Neural progenitor cell (in vitro differentiated cells): ENCODE data around the gene SFPQ.
"Not testable (repeated sequence)": the region's sequence is repeated elsewhere in the genome, so short reads cannot be mapped to it uniquely, and the experiment has no call there.

Experiments
- EZH2 ChIP-seq: fragments of 200-600 bp; sonication (generic); IDR thresholded peaks from 2 replicates; pipeline ENCODE4 v1.6.1; 2017; ENCODE audit warnings: antibody characterized with exemption, mild to moderate bottlenecking, moderate library complexity
- EZH2phosphoT487 ChIP-seq: fragments of 200-600 bp; sonication (generic); IDR thresholded peaks from 2 replicates; pipeline ENCODE4 v1.6.1; 2017; ENCODE audit warnings: antibody characterized with exemption
- TF ChIP-seq, protein P1 (sequence below): fragments of 200-600 bp; sonication (generic); IDR thresholded peaks from 2 replicates; pipeline ENCODE4 v1.5.1; 2017; ENCODE audit warnings: antibody characterized with exemption, mild to moderate bottlenecking

DNA sequence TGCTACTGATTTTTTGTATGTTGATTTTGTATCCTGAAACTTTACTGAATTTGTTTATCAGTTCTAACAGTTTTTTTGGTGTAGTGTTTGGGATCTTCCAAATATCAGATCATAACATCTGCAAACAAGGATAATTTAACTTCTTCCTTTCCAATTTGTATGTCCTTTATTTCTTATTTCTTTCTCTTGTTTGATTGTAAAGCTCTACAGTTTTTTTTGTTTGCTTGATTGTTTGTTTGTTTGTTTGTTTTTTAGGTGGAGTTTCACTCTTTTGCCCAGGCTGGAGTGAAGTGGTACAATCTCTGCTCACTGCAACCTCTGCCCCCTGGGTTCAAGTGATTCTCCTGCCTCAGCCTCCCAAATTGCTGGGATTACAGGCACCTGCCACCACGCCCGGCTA is 43.8 kb upstream of the SFPQ start:
- TF ChIP-seq, protein P1, sequence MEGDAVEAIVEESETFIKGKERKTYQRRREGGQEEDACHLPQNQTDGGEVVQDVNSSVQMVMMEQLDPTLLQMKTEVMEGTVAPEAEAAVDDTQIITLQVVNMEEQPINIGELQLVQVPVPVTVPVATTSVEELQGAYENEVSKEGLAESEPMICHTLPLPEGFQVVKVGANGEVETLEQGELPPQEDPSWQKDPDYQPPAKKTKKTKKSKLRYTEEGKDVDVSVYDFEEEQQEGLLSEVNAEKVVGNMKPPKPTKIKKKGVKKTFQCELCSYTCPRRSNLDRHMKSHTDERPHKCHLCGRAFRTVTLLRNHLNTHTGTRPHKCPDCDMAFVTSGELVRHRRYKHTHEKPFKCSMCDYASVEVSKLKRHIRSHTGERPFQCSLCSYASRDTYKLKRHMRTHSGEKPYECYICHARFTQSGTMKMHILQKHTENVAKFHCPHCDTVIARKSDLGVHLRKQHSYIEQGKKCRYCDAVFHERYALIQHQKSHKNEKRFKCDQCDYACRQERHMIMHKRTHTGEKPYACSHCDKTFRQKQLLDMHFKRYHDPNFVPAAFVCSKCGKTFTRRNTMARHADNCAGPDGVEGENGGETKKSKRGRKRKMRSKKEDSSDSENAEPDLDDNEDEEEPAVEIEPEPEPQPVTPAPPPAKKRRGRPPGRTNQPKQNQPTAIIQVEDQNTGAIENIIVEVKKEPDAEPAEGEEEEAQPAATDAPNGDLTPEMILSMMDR, result not testable (repeated sequence)
- TF ChIP-seq EZH2phosphoT487, EZH2: not testable (repeated sequence)
